ENCODE results near the gene RUNX3.

Gene RUNX3

GRCh38 chr1:24946861-24947658 lies 17.0 kb upstream of the RUNX3 start:
- DNase-seq (ENCODE audit: low spot score), result no peak

GRCh38 chr1:24945354-24946326 lies 15.6 kb upstream of the RUNX3 start:
- no peak for DNase-seq (ENCODE audit: low spot score)

GRCh38 chr1:24944318-24944717 lies 14.2 kb upstream of the RUNX3 start:
- DNase-seq (ENCODE audit: low spot score), result no peak

- DNase-seq (ENCODE audit: low spot score), result no peak
These were observed 12.7 kb upstream of the RUNX3 start for GRCh38 chr1:24942789-24943188.

- DNase-seq (ENCODE audit: low spot score), result no peak
These were observed 11.5 kb upstream of the RUNX3 start for GRCh38 chr1:24941564-24941963.

- no peak for DNase-seq (ENCODE audit: low spot score)
These were observed 10.2 kb upstream of the RUNX3 start for GRCh38 chr1:24940231-24940630.

- DNase-seq (ENCODE audit: low spot score), result no peak
These were observed 9.7 kb upstream of the RUNX3 start for GRCh38 chr1:24939675-24940193.

GRCh38 chr1:24939040-24939674 lies 9.1 kb upstream of the RUNX3 start:
- no peak for DNase-seq (ENCODE audit: low spot score)

GRCh38 chr1:24938276-24938675 lies 8.2 kb upstream of the RUNX3 start:
- no peak for DNase-seq (ENCODE audit: low spot score)

GRCh38 chr1:24936684-24937083 lies 6.6 kb upstream of the RUNX3 start:
- DNase-seq (ENCODE audit: low spot score), result no peak

GRCh38 chr1:24935615-24936484 lies 5.8 kb upstream of the RUNX3 start:
- no peak for DNase-seq (ENCODE audit: low spot score)

GRCh38 chr1:24935196-24935526 lies 5.1 kb upstream of the RUNX3 start:
- DNase-seq (ENCODE audit: low spot score), result no peak

GRCh38 chr1:24934310-24935195 lies 4.5 kb upstream of the RUNX3 start:
- DNase-seq (ENCODE audit: low spot score), result no peak

GRCh38 chr1:24933468-24933867 lies 3.4 kb upstream of the RUNX3 start:
- DNase-seq (ENCODE audit: low spot score), result no peak

- no peak for DNase-seq (ENCODE audit: low spot score)
These were observed 2.7 kb upstream of the RUNX3 start for GRCh38 chr1:24932725-24933294.

- peak; percentile 84 for DNase-seq (ENCODE audit: low spot score)
These were observed 2.2 kb upstream of the RUNX3 start for GRCh38 chr1:24932284-24932683.

GRCh38 chr1:24931468-24932231 lies 1.6 kb upstream of the RUNX3 start:
- peak; percentile 68 for DNase-seq (ENCODE audit: low spot score)

- peak; percentile 67 for DNase-seq (ENCODE audit: low spot score)
These were observed 1.0 kb upstream of the RUNX3 start for GRCh38 chr1:24931146-24931467.

Data from ecto neural progenitor cell (in vitro differentiated cells).